ENCODE data around the gene GHRHR.

The GHRHR gene

GRCh38 chr7:31007634-31008033 lies 43.9 kb downstream of the GHRHR start:
- no peak for DNase-seq

DNA sequence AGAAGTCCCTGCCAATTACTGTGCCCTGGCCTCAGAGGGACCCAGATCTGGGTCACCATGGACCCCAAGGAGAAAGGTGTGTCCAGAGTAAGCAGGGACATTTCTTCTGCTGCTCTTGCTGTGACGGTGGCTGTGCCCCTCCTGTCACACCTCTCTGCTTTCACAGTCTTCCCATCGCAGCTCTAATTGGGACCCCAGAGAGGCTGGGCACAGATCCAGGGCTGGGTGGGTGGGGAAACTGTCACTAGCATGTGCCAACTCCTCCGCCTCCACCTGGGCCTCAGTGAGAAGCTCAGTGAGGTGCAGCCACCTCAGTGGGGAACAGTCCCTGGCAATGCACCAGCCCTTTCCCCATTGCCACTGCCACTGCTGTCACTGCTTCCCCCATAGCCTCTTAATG lies 51.1 kb downstream of the GHRHR start:
- no peak for DNase-seq

- DNase-seq, result no peak
These were observed 53.4 kb downstream of the GHRHR start for GRCh38 chr7:31017032-31017675.

GRCh38 chr7:31017721-31018120 lies 54.0 kb downstream of the GHRHR start:
- no peak for DNase-seq

- DNase-seq, result no peak
These were observed 55.8 kb downstream of the GHRHR start for GRCh38 chr7:31019509-31019908.

GRCh38 chr7:31020161-31020560 lies 56.4 kb downstream of the GHRHR start:
- no peak for DNase-seq

- no peak for DNase-seq
These were observed 56.9 kb downstream of the GHRHR start for GRCh38 chr7:31020652-31021051.

- no peak for DNase-seq
These were observed 58.4 kb downstream of the GHRHR start for GRCh38 chr7:31022117-31022516.

DNA sequence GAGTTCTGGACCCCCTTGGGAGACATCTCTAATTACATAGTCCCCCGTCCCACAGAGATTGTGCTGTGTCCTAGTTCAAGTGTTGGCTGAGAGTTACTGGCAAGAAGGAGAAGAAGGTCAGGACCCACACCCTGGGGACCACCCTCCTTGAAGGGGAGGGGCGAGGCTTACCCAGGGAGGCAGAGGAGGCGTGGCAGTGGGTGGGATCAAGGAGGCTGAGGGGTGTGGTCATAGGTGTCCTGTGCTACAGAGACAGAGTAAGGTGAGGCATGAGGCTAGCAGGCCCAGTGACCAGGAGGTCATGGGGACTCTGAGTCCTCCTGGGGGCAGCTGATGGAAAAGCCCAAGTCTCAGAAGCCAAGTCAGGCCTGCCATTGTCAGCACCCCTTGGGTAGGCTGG lies 59.0 kb downstream of the GHRHR start:
- DNase-seq, result no peak

DNA sequence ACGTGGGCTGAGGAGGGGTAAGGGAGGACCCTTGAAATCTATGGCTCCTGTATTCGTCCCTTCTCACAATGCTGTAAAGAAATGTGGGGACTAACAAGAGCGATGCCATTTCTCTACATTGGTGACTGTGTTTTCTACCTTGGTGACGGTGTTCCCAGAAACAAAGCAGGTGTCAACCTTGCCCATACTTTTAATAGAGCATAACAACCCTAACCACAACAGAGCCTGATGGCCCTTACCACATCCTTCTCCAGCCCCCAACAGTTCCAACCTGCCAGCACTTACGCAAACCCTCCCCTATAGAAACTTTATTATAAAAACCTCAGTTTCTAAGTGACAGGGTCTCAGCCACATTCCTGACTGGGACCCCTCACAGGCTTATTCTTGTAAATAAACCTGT lies 60.1 kb downstream of the GHRHR start:
- no peak for DNase-seq

DNA sequence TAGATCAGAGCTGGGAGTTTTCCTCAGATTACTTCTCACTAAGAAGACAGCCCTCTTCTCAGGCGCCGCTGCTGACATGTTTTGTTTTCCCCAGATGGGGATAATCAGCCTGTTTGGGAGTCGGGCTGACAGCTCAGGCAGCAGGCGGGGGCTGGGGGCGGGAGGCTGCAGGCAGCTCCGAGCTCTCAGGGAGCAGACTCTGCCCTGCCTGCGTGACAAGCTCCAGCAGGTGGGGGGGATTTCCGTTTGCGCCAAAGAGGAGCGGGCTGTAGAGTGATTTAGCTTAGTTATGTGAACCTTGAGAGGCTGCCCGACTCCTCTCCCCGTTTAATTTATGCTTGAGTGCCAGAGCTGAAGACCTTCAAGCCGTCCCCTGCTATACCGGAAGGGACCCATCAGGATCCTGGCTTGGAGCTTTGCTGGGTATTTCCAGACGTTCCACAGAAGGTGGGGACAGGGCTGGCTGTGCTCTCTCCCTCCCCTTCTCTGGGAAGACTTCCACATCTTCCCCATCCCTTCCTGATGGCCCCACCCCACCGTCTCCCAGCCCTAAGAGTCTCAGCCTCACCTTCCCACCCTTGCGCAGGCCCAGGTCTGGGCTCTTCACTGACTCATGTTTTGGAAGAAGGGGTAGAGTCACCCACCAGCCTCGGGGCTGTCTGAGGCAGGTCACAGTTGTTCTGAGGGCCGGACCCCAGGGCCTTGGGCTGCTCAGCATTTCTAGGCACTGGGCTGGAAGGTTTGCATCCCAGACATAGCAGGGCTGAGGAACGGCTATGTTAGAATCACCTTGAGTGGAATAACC lies 63.6 kb downstream of the GHRHR start:
- DNase-seq, result peak; percentile 8

- no peak for DNase-seq
These were observed 64.3 kb downstream of the GHRHR start for GRCh38 chr7:31028006-31028405.

DNA sequence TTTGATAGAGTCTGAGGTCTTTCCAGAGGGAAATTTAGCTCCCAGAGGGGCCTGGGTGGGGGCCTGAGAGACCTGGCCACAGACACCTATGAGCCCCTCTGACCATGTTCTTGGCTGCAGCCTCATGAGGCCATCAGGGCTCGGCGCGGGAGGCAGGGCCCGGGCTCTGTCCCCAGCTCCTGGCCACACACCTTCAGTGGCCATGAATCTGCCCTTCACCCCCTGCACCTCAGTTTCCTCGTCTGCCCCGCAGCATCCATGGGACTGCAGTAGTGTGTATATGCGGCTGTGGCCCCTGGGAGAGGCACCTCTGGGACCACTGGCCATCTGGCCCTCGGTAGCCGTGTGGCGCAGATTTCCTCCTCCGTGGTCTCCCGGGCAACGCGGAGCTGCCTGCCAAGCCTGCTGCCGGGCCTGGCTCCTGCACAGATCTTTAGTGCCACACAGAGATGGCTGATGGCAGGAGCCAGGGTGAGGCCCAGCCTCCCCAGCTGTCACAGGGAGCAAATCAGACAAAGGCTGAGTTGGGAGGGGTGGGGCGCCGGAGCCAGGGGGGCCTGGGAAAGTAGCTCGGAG lies 64.8 kb downstream of the GHRHR start:
- no peak for DNase-seq
